ENCODE results near the gene TMEM150B. TPM values are rescaled to one million over a fixed set of nuclear protein-coding genes. Genes with fewer than 3 reads are reported as not detected.

TMEM150B gene
- total and polyA plus RNA-seq, 4 donors: 0.81 to 3.3 (median 2.0) TPM

GRCh38 chr19:55265173-55265572 is 60.0 kb downstream of the TMEM150B start:
- WGBS: 90% methylated on average over 16 of the region's 16 CpGs
- Histone ChIP-seq H3K4me1 (ENCODE audit: control insufficient read depth in 4 of 4, insufficient read depth in 4 of 4, low read length in 3 of 4) (no peaks in the 10 kb centered on the region), H3K27ac (ENCODE audit: low read depth in 1 of 2, low read length in 2 of 2) (no peak overlapping the region), H3K27me3 (ENCODE audit: control insufficient read depth in 4 of 4, insufficient read depth in 4 of 4, low read length in 3 of 4) (no peaks in the 10 kb centered on the region), H3K9me3 (ENCODE audit: control insufficient read depth in 4 of 4, low read length in 3 of 4) (no peaks in the 10 kb centered on the region), H3K36me3 (ENCODE audit: control insufficient read depth in 4 of 4, insufficient read depth in 3 of 4, low read depth in 1 of 4, low read length in 3 of 4) (peaks cover 0 to 9% (median 1%) of the 10 kb centered on the region in 4 donors), H3K4me3 (ENCODE audit: low read depth in 1 of 3, low read length in 3 of 3) (no peak overlapping the region), H3K9ac (ENCODE audit: low read depth in 1 of 2, low read length in 2 of 2) (no peak overlapping the region)
- no peak for DNase-seq (ENCODE audit: low spot score)
- no peak for TF ChIP-seq HNF4A (conservative IDR thresholded peaks at IDR 0.05)
- TF ChIP-seq RXRA (IDR thresholded peaks at IDR 0.05): no peak
- no peak for TF ChIP-seq EGR1 (IDR thresholded peaks at IDR 0.05; ENCODE audit: low read depth in 2 of 2)
- TF ChIP-seq FOXA2 (IDR thresholded peaks at IDR 0.05): no peak

GRCh38 chr19:55264531-55264930 is 60.6 kb downstream of the TMEM150B start:
- TF ChIP-seq CTCF (IDR thresholded peaks at IDR 0.05; ENCODE audit: low read depth, low read length, missing input control): no peak
- H3K4me1 ChIP-seq (ENCODE audit: control insufficient read depth in 4 of 4, insufficient read depth in 4 of 4, low read length in 3 of 4): peaks cover 0 to 4% (median 4%) of the 10 kb centered on the region in 4 donors
- WGBS: 95% methylated on average over 5 of the region's 5 CpGs
- H3K9ac ChIP-seq (ENCODE audit: low read depth in 1 of 2, low read length in 2 of 2): no peak overlapping the region
- H3K27me3 ChIP-seq (ENCODE audit: control insufficient read depth in 4 of 4, insufficient read depth in 4 of 4, low read length in 3 of 4): no peaks in the 10 kb centered on the region
- no peak overlapping the region for H3K4me3 ChIP-seq (ENCODE audit: low read depth in 1 of 3, low read length in 3 of 3)
- peaks cover 0 to 3% (median 1%) of the 10 kb centered on the region in 4 donors for H3K36me3 ChIP-seq (ENCODE audit: control insufficient read depth in 4 of 4, insufficient read depth in 3 of 4, low read depth in 1 of 4, low read length in 3 of 4)
- H3K27ac ChIP-seq (ENCODE audit: low read depth in 1 of 2, low read length in 2 of 2): no peak overlapping the region
- no peaks in the 10 kb centered on the region for H3K9me3 ChIP-seq (ENCODE audit: control insufficient read depth in 4 of 4, low read length in 3 of 4)
- DNase-seq (ENCODE audit: low spot score): no peak

Other genes starting within 250 kb of the TMEM150B start
- gene EPS8L1, start 249.5 kb downstream of the TMEM150B start, total RNA-seq: 1 to 10 TPM in 1 of 2 donors, under 1 TPM in 1; 0.65 to 1.5 TPM
- 1 to 10 TPM in 1 of 2 donors, under 1 TPM in 1; 0.40 to 1.1 TPM for gene EPS8L1, start 249.5 kb downstream of the TMEM150B start, polyA plus RNA-seq
- 10 to 100 TPM; 20.3 to 29.5 TPM for gene PPP1R12C, start 207.7 kb downstream of the TMEM150B start, total RNA-seq
- 10 to 100 TPM in 1 of 2 donors, 1 to 10 TPM in 1; 7.4 to 35.8 TPM for gene PPP1R12C, start 207.7 kb downstream of the TMEM150B start, polyA plus RNA-seq
- gene TNNT1, start 176.1 kb downstream of the TMEM150B start, total RNA-seq: under 1 TPM in 1 of 2 donors, not detected in 1; 0.28 TPM
- gene TNNT1, start 176.1 kb downstream of the TMEM150B start, polyA plus RNA-seq: under 1 TPM in 1 of 2 donors, not detected in 1; 0.15 TPM
- gene TNNI3, start 167.6 kb downstream of the TMEM150B start, total RNA-seq: not detected
- not detected for gene TNNI3, start 167.6 kb downstream of the TMEM150B start, polyA plus RNA-seq
- gene DNAAF3, start 158.7 kb downstream of the TMEM150B start, total RNA-seq: under 1 TPM; 0.23 to 0.50 TPM
- under 1 TPM; 0.18 to 0.64 TPM for gene DNAAF3, start 158.7 kb downstream of the TMEM150B start, polyA plus RNA-seq
- gene SYT5, start 145.1 kb downstream of the TMEM150B start, total RNA-seq: under 1 TPM in 1 of 2 donors, not detected in 1; under 0.01 TPM
- gene SYT5, start 145.1 kb downstream of the TMEM150B start, polyA plus RNA-seq: not detected
- 10 to 100 TPM in 1 of 2 donors, 1 to 10 TPM in 1; 3.1 to 18.5 TPM for gene PTPRH, start 115.8 kb downstream of the TMEM150B start, total RNA-seq
- gene PTPRH, start 115.8 kb downstream of the TMEM150B start, polyA plus RNA-seq: 10 to 100 TPM in 1 of 2 donors, 1 to 10 TPM in 1; 4.3 to 20.4 TPM
- gene TMEM86B, start 96.6 kb downstream of the TMEM150B start, total RNA-seq: 10 to 100 TPM in 1 of 2 donors, 1 to 10 TPM in 1; 4.8 to 13.7 TPM
- 10 to 100 TPM; 19.4 to 20.1 TPM for gene TMEM86B, start 96.6 kb downstream of the TMEM150B start, polyA plus RNA-seq
- 10 to 100 TPM; 24.6 to 40.1 TPM for gene PPP6R1, start 66.3 kb downstream of the TMEM150B start, total RNA-seq
- 10 to 100 TPM in 1 of 2 donors, 1 to 10 TPM in 1; 5.5 to 20.4 TPM for gene PPP6R1, start 66.3 kb downstream of the TMEM150B start, polyA plus RNA-seq
- 10 to 100 TPM in 1 of 2 donors, 1 to 10 TPM in 1; 9.4 to 11.6 TPM for gene HSPBP1, start 45.2 kb downstream of the TMEM150B start, total RNA-seq
- 10 to 100 TPM; 15.3 to 31.6 TPM for gene HSPBP1, start 45.2 kb downstream of the TMEM150B start, polyA plus RNA-seq
- under 1 TPM; 0.42 to 0.65 TPM for gene BRSK1, start 41.3 kb downstream of the TMEM150B start, total RNA-seq
- under 1 TPM in 1 of 2 donors, not detected in 1; 0.10 TPM for gene BRSK1, start 41.3 kb downstream of the TMEM150B start, polyA plus RNA-seq
- gene KMT5C, start 14.5 kb upstream of the TMEM150B start, total RNA-seq: 10 to 100 TPM in 1 of 2 donors, 1 to 10 TPM in 1; 3.9 to 11.6 TPM
- 1 to 10 TPM; 1.1 to 2.1 TPM for gene KMT5C, start 14.5 kb upstream of the TMEM150B start, polyA plus RNA-seq
- not detected for gene COX6B2, start 29.4 kb upstream of the TMEM150B start, total RNA-seq
- gene COX6B2, start 29.4 kb upstream of the TMEM150B start, polyA plus RNA-seq: not detected
- gene GARIN5B, start 37.9 kb upstream of the TMEM150B start, total RNA-seq: not detected
- gene GARIN5B, start 37.9 kb upstream of the TMEM150B start, polyA plus RNA-seq: not detected
- gene IL11, start 45.1 kb upstream of the TMEM150B start, total RNA-seq: not detected
- not detected for gene IL11, start 45.1 kb upstream of the TMEM150B start, polyA plus RNA-seq
- not detected for gene TMEM190, start 51.5 kb upstream of the TMEM150B start, total RNA-seq
- not detected for gene TMEM190, start 51.5 kb upstream of the TMEM150B start, polyA plus RNA-seq
- under 1 TPM; 0.08 to 0.47 TPM for gene TMEM238, start 59.0 kb upstream of the TMEM150B start, total RNA-seq
- under 1 TPM; 0.47 to 0.54 TPM for gene TMEM238, start 59.0 kb upstream of the TMEM150B start, polyA plus RNA-seq
- 100 to 1,000 TPM; 116 to 150 TPM for gene RPL28, start 60.6 kb upstream of the TMEM150B start, total RNA-seq
- 100 to 1,000 TPM; 177 to 535 TPM for gene RPL28, start 60.6 kb upstream of the TMEM150B start, polyA plus RNA-seq
- 10 to 100 TPM in 1 of 2 donors, 1 to 10 TPM in 1; 5.2 to 95.2 TPM for gene UBE2S, start 82.4 kb upstream of the TMEM150B start, total RNA-seq
- gene UBE2S, start 82.4 kb upstream of the TMEM150B start, polyA plus RNA-seq: 1 to 10 TPM; 6.7 to 6.9 TPM
- 1 to 10 TPM in 1 of 2 donors, not detected in 1; 1.6 TPM for gene SHISA7, start 118.0 kb upstream of the TMEM150B start, total RNA-seq
- gene SHISA7, start 118.0 kb upstream of the TMEM150B start, polyA plus RNA-seq: not detected
- gene ISOC2, start 136.3 kb upstream of the TMEM150B start, total RNA-seq: 100 to 1,000 TPM in 1 of 2 donors, 10 to 100 TPM in 1; 49.1 to 101 TPM
- gene ISOC2, start 136.3 kb upstream of the TMEM150B start, polyA plus RNA-seq: 100 to 1,000 TPM; 136 to 181 TPM
- gene C19orf85, start 139.4 kb upstream of the TMEM150B start, total RNA-seq: not detected
- gene C19orf85, start 139.4 kb upstream of the TMEM150B start, polyA plus RNA-seq: not detected
- gene ZNF628, start 151.3 kb upstream of the TMEM150B start, total RNA-seq: 1 to 10 TPM; 1.1 to 1.9 TPM
- gene ZNF628, start 151.3 kb upstream of the TMEM150B start, polyA plus RNA-seq: 1 to 10 TPM in 1 of 2 donors, under 1 TPM in 1; 0.99 to 4.4 TPM
- 1 to 10 TPM; 1.4 to 3.7 TPM for gene NAT14, start 159.8 kb upstream of the TMEM150B start, total RNA-seq
- gene NAT14, start 159.8 kb upstream of the TMEM150B start, polyA plus RNA-seq: 1 to 10 TPM; 2.6 to 3.5 TPM
- under 1 TPM; 0.19 to 0.84 TPM for gene SSC5D, start 163.1 kb upstream of the TMEM150B start, total RNA-seq
- 1 to 10 TPM in 1 of 2 donors, under 1 TPM in 1; 0.08 to 1.0 TPM for gene SSC5D, start 163.1 kb upstream of the TMEM150B start, polyA plus RNA-seq
- not detected for gene SBK2, start 211.8 kb upstream of the TMEM150B start, total RNA-seq
- gene SBK2, start 211.8 kb upstream of the TMEM150B start, polyA plus RNA-seq: not detected
- gene SBK3, start 220.2 kb upstream of the TMEM150B start, total RNA-seq: not detected
- under 1 TPM in 1 of 2 donors, not detected in 1; 0.03 TPM for gene SBK3, start 220.2 kb upstream of the TMEM150B start, polyA plus RNA-seq